Measurements from ENCODE around the gene TM9SF1. TPM values are rescaled to one million over a fixed set of nuclear protein-coding genes. Genes with fewer than 3 reads are reported as not detected.

The TM9SF1 gene
- total and polyA plus RNA-seq, 9 of the 15 experiments (the other 6 are each of a cell fraction or from before 2014, with no cell fraction given), result 5.3 to 20.3 (median 11.8) TPM

GRCh38 chr14:24160850-24161804 lies 34.1 kb downstream of the TM9SF1 start, which contains the start of gene IRF9 (continued):
- no peak for TF ChIP-seq ATF2 (CRISPR knock-in tag; IDR thresholded peaks at IDR 0.05)
- TF ChIP-seq PRMT5 (CRISPR knock-in tag; IDR thresholded peaks at IDR 0.05), result no peak
- TF ChIP-seq ILK (tag; IDR thresholded peaks at IDR 0.05; ENCODE audit: borderline replicate concordance, low read depth), result no peak
- TF ChIP-seq ZBTB7A (IDR thresholded peaks at IDR 0.05; ENCODE audit: borderline replicate concordance, control insufficient read depth, low read depth, low read length), result no peak; the same call in 1 of the 2 replicates
- no peak for TF ChIP-seq HSF4 (CRISPR knock-in tag; IDR thresholded peaks at IDR 0.05; ENCODE audit: borderline replicate concordance)
- no peak for TF ChIP-seq SLC30A9 (CRISPR knock-in tag; IDR thresholded peaks at IDR 0.05)
- TF ChIP-seq E2F8 (IDR thresholded peaks at IDR 0.05; ENCODE audit: low read depth, partially characterized antibody), result no peak
- TF ChIP-seq ZNF347 (CRISPR knock-in tag; IDR thresholded peaks at IDR 0.05; ENCODE audit: low read depth), result no peak
- peak; percentile 70 for TF ChIP-seq GABPB1 (CRISPR knock-in tag; IDR thresholded peaks at IDR 0.05)
- no peak for TF ChIP-seq E2F6 (IDR thresholded peaks at IDR 0.05; ENCODE audit: borderline replicate concordance in 1 of 2, extremely low read depth in 1 of 2, insufficient read depth in 1 of 2, insufficient read length in 1 of 2, low read depth in 1 of 2, low read length in 1 of 2, poor library complexity in 1 of 2, severe bottlenecking in 1 of 2)
- no peak for TF ChIP-seq RBM14 (IDR thresholded peaks at IDR 0.05; ENCODE audit: borderline replicate concordance, insufficient read depth, low read depth, low read length)
- TF ChIP-seq ZNF140 (CRISPR knock-in tag; IDR thresholded peaks at IDR 0.05), result no peak
- TF ChIP-seq SOX6 (IDR thresholded peaks at IDR 0.05), result peak; percentile 73
- TF ChIP-seq BCLAF1 (IDR thresholded peaks at IDR 0.05; ENCODE audit: borderline replicate concordance in 1 of 2, control insufficient read depth in 1 of 2, low read depth in 2 of 2, low read length in 1 of 2), result no peak
- no peak for TF ChIP-seq ZNF146 (CRISPR knock-in tag; IDR thresholded peaks at IDR 0.05; ENCODE audit: unreplicated experiment)
- no peak for TF ChIP-seq EWSR1 (IDR thresholded peaks at IDR 0.05; ENCODE audit: borderline replicate concordance, low read depth, partially characterized antibody)
- no peak for TF ChIP-seq GATAD2A (IDR thresholded peaks at IDR 0.05)
